HG03175 (cell line): ENCODE data around the gene PPP6R1.

Experiments used
- ATAC-seq: cut with Tn5 transposase; IDR thresholded peaks from one replicate; pipeline ENCODE4 v1.9.1; 2021; ENCODE audit warnings: mild to moderate bottlenecking, moderate library complexity; ENCODE audit not compliant: unreplicated experiment

The PPP6R1 gene

GRCh38 chr19:55283548-55284377, 24.9 kb upstream of the PPP6R1 start, which contains the start of gene BRSK1:
Gene BRSK1 (plus strand): TSS chr19:55283997. CDS start chr19:55284443, 446 bp downstream.
- no peak for ATAC-seq

DNA sequence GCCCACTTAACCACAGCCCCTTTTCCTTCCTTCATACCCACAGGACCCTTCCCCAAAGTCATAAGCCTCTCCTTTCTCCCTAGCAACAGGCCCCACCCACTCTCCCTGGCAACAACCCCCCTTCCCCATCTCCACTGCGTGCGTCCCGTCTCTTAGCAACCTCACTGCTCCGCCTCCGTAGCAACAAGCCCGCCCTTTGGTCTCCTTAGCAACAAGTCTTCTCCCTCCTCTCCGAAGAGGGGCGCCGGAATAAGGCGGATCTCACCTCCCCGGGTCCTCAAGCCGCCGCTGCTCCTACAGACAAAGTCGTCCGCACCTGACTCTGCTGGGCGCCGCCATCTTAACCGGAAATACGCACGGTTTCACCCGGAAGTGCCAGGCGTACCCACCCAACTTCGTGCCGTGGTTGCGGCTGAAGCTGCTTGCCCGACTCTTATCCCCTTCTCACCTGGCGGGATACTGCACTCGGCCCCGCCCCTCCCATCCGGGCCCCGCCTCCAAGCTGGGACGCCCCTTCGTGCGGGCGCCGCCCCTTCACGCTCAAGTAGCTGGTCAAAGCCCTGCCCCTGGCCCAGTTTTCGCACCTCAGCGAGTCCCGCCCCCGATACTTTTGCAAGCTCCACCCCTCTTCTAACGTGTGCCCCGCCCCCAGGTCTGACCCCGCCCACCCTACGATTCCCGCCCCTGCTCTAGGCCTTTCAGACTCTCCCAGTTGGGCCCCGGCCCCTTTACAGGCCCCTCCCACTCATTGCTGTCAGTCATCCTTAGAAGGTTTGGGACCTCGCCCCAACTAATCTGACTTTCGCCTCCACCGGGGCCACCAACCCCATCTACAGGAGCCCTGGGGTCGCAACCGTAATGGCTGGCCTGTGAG, 21.2 kb upstream of the PPP6R1 start, which contains the start of gene HSPBP1:
Gene HSPBP1, minus strand, starts transcription at position 341 of the 874 bp plus-strand sequence. CDS start 502 bp downstream, outside the sequence.
- peak; percentile 75 for ATAC-seq

GRCh38 chr19:55279340-55279739, 20.5 kb upstream of the PPP6R1 start:
- no peak for ATAC-seq

DNA sequence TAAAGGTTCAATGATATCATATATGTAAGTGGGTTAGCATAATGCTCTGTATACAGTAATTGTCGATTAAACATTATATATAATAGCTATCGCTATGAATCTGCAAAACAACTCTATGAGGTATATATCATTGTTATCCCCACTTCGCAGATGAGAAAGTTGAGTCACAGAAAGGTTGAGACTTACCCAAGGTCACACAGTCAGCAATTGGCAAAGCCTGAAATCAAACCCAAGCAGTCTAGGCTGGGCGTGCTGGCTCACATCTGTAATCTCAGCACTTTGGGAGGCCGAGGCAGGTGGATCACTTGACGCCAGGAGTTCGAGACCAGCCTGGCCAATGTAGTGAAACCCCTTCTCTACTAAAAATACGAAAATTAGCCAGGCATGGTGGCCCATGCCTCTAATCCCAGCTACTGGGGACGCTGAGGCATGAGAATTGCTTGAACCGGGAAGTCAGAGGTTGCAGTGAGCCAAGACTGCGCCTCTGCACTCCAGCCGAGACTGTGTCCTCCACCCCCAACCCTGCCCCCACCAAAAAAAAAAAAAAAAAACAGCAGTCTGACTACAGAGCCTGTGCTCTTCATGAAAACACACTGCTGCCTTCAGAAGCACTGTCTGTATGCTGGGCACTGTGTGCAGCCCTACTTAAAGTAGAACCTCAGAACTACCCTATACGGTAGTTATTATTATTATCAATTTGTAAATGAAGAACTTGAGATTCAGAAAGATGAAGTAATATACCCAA, 19.7 kb upstream of the PPP6R1 start:
- ATAC-seq: no peak

- no peak for ATAC-seq
These were observed 18.7 kb upstream of the PPP6R1 start for GRCh38 chr19:55277494-55277893.

DNA sequence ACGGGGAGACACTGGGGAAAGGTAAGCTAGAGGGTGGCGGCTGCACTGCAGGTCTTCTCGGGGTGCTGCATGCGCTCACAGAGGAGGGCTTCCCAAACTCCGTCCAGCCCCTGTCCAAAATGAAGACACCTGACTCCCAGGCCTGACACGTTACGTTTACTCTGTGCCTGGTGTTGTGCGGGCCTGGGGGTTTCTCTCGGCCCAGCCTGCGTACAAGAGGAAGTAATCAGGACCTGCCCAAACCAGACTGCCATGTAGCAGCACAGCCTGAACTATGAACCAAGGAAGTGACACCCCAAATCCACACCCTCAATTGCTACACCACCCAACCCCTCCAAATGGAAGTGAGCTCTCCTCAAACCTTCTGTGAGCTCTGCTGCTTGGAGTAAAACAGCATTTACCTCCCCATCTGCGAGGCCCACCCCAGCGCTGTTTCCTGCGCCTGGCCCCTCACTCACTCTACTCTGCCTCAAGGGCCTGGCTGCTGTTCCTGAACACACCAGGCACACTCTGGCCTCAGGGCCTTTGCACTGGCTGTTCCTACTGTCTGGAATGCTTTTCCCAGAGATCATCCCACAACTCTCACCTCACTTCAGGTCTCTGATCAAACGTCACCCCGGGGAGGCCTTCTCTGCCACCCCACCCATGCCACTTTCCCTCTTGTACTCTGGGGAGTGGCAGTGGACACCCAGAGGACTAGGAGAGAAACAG, 18.1 kb upstream of the PPP6R1 start:
- ATAC-seq: no peak

DNA sequence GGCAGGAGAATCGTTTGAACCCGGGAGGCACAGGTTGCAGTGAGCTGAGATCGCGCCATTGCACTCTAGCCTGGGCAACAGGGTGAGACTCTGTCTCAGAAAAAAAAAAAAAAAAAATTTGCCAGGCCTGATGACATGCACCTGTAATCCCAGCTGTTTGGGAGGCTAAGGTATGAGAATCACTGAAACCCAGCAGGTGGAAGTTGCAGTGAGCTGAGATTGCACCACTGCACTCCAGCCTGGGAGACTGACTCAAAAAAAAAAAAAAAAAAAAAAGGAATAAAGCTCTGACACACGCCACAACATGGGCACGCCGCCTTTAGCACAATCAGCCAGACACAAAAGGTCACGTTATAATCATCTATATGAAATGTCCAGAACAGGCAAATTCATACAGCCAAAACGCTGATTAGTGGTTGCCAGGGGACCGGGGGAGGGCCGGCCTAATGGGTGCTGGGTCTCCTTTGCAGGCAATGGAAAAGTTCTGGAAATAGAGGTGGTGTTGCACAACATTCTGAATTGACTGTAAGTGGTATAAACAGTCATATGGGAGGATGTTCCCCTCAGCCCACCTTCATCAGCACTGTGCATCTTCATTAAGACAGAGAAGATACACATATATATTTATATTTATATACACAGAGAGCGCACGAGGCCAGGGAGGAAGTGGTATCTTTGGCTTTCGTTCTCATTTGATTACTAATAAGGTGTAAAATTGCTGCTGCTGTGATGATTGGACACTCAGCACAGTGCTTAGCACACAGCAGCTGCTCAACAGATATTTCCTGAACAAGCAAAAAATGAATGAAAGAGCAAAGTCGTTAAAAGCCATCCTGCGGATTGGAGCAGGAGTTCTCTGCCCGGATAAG, 17.3 kb upstream of the PPP6R1 start:
- ATAC-seq: peak; percentile 51

DNA sequence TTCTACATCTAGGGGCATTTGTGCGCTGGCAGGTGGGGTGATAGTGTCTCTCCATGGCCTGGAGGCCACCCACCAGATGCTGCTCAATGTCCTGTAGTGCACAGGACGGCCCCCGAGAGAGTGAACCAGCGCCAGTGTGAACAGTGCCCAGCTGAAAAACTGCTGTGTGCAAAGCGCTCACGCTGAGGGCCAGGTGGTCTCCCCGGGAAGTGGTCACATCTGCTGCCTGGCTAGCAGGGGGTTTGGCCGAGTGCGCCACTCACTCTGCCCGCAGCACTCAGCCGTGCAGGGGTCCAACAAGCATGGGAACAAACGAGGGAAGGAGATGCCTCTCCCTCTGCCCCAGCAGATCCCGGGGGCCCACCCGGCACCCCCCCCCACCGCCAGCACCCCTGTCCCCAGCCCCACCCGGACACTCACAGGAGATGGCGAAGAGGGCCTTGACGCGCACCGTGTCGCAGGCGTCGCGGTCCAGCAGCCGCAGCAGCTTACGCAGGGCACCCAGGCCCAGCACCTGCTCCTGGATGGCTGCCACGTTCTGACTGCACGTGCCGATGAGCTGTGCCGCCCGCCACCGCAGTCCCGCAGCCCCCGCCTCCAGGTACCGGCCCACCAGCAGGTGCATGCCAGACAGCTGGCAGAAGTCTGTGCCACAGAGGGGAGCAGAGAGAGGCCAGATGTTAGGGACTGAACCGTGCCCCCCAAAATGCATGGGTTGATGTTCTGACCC, 15.3 kb upstream of the PPP6R1 start:
- no peak for ATAC-seq

DNA sequence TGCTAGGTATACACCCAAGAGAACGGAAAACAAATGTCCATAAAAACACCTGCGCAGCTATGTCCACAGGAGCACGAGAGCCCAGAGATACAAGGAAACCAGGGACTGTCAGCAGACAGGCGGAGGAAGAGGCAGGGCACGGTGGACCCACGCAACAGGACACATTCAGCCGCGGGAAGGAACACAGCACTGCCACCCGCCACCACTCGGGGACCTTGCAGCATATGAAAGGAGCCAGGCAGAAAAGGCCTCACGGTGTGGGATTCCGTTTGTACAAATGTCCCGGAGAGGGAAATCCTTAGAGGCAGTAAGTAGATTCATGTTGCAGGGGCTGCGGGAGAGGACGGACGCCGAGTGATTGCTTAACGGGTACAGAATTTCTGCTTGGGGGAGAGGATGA, 13.3 kb upstream of the PPP6R1 start:
- ATAC-seq: no peak

DNA sequence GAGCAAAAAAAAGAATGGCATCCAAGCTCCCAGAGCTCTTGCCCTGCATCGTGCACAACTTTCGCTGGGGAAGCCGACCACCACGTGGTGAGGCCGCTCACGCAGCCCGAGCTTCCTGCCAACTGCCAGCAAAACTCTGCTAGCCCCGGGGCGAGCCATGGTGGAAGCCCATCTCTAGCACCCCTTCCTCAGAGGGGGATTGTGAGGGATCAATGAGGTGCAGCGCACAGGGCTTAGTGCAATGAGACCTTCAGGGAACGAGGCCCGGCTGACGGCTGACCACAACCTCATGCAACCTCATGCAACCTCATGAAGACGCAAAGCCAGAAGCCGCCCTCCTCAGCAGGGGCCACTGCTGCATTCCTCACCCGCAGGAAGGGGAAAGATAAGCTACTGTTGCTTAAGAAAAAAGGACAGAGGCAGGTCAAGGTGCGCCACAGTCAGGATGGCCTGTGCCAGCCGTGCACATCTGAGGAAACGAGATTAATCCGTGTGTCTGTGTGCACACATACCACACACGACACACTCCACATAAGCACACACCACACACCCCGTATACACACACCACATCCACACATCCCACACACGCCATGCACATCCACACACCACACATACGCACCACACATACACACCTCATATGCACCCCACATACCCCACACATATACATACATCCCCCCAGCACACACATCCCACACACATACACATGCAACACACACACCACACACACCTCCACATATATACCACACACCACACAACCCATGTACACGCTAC, 11.5 kb upstream of the PPP6R1 start:
- ATAC-seq: no peak

DNA sequence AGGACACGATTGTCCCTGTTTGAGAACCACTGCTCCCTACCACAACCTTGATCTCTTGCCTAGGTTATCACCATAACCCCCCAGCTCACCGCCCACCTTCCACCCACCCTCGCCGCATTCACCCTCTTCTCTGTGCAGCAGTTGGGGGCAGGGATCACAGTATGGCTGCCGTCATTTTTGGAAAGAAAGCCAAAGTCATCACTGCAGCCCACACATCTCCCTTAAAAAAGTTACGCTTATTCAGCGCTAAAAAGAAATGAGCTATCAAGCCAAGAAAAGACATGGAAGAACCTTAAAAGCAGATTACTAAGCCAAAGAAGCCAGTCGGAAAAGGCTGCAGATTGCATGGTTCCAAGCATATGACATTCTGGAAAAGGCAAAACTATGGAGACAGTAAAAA, 10.5 kb upstream of the PPP6R1 start:
- no peak for ATAC-seq

DNA sequence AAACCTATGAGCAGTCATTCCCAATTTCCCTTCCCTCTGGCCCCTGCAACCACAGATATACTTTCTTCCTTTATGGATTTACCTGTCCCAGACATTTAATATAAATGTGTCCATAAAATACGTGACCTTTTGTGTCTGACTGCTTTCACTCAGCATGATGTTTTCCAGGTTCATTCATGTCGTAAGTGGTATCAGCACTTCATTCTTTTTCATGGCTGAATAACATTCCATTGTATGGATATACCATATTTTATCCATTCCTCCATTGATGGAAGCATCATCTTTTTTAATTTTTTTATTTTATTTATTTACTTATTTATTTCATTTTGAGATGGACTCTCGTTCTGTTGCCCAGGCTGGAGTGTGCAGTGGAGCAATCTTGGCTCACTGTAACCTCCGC, 8.0 kb upstream of the PPP6R1 start:
- no peak for ATAC-seq

- ATAC-seq: no peak
These were observed 7.6 kb upstream of the PPP6R1 start for GRCh38 chr19:55266404-55266803.

- no peak for ATAC-seq
These were observed 7.0 kb upstream of the PPP6R1 start for GRCh38 chr19:55265723-55266386.

- ATAC-seq: no peak
These were observed 6.4 kb upstream of the PPP6R1 start for GRCh38 chr19:55265173-55265572.

DNA sequence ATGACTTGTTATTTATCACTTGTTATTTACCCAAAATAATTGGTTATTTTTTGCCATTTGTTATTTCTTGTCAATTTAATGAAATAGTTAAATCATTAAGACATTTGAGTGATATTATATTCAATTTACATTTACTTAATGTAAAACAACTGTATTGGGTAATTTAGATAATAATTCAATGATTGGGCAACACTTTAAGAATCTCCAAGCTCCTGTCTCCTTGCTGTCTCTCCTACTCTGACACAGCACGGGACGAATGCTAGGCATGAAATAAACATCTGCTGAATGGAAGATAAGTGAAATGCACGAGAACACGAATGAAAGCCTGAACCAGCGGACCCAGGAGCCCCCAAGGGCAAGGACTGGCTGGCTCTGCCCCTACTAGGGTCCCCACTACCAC, 5.7 kb upstream of the PPP6R1 start:
- no peak for ATAC-seq

DNA sequence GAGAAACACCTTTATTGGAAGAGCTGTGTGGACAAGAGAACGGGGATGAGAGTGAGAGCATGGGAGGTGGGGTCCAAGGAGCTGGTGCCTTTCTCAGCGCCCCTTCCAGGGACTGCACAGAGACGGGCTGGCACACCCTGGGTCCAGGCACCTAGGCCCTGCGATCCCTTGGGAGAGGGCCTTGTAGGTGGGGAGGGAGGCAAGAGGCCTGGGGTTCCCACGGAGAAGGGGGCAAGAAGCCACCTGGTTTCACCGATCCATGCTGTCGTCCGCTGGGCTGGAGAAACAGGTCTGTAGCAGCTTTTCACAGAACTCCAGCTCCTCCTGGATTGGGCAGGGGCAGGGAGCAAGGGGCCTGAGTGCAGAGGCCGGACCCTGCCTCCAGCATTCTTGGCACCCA, 3.5 kb upstream of the PPP6R1 start:
- ATAC-seq: no peak
